Activated CD8-positive, alpha-beta memory T cell treated with anti-CD3 and anti-CD28 coated beads for 4 hours (primary cell): ENCODE data around the gene AOC1.
A peak's percentile ranks its signal among the peaks of the same experiment; 100 is the strongest.

Source experiments
- DNase-seq, 2 donors: peaks; one replicate each; pipeline ENCODE4 v3.0.0-alpha.2; 2020; ENCODE audit warnings: low read depth in 2 of 2

AOC1 gene

GRCh38 chr7:150857276-150858055 is 5.1 kb downstream of the AOC1 start:
- DNase-seq, result no peak

GRCh38 chr7:150858236-150859197 is 6.2 kb downstream of the AOC1 start:
- DNase-seq, result no peak

- no peak for DNase-seq
These were observed 8.1 kb downstream of the AOC1 start for GRCh38 chr7:150860291-150860977.

GRCh38 chr7:150860978-150861295 is 8.6 kb downstream of the AOC1 start:
- DNase-seq, result no peak

- no peak for DNase-seq
These were observed 10.0 kb downstream of the AOC1 start for GRCh38 chr7:150862356-150862755.

- DNase-seq, result no peak
These were observed 11.6 kb downstream of the AOC1 start for GRCh38 chr7:150863946-150864345.

GRCh38 chr7:150866932-150867564 is 14.7 kb downstream of the AOC1 start:
- no peak for DNase-seq

- DNase-seq, result no peak
These were observed 15.3 kb downstream of the AOC1 start for GRCh38 chr7:150867605-150868004.

GRCh38 chr7:150869467-150869866 is 17.1 kb downstream of the AOC1 start:
- no peak for DNase-seq

- DNase-seq, result no peak
These were observed 19.3 kb downstream of the AOC1 start for GRCh38 chr7:150871601-150872000.

- DNase-seq, result no peak
These were observed 22.3 kb downstream of the AOC1 start for GRCh38 chr7:150874401-150875198.

GRCh38 chr7:150875791-150876190 is 23.5 kb downstream of the AOC1 start:
- DNase-seq, result no peak

GRCh38 chr7:150876817-150877526 is 24.7 kb downstream of the AOC1 start:
- DNase-seq, result peak; percentile 1 to 13

- DNase-seq, result no peak
These were observed 25.2 kb downstream of the AOC1 start for GRCh38 chr7:150877536-150877935.

- DNase-seq, result no peak
These were observed 27.0 kb downstream of the AOC1 start for GRCh38 chr7:150879345-150879744.

- no peak for DNase-seq
These were observed 28.9 kb downstream of the AOC1 start for GRCh38 chr7:150881189-150881588.

- DNase-seq, result no peak
These were observed 38.7 kb downstream of the AOC1 start for GRCh38 chr7:150890853-150891584.

GRCh38 chr7:150891740-150892139 is 39.4 kb downstream of the AOC1 start:
- no peak for DNase-seq

- DNase-seq, result no peak
These were observed 43.5 kb downstream of the AOC1 start for GRCh38 chr7:150895809-150896208.
